MM.1S (cell line): ENCODE data around the gene DIP2C.

ENCODE experiments used
- CTCF ChIP-seq: fragments of 300-600 bp; sonication (generic); IDR thresholded peaks from 2 replicates; pipeline ENCODE4 v1.5.1; 2016; ENCODE audit warnings: antibody characterized with exemption, low read length, mixed read lengths
- EZH2 ChIP-seq: fragments of 300-600 bp; sonication (generic); optimal IDR thresholded peaks from 2 replicates; pipeline ENCODE3; 2017; ENCODE audit warnings: low read depth, mild to moderate bottlenecking, antibody characterized with exemption, low read length, mixed read lengths

- TF ChIP-seq CTCF = no peak
- no peak for TF ChIP-seq EZH2
Observed at GRCh38 chr10:350981-351501, 338.4 kb downstream of the DIP2C start.
